H1 (cell line): ENCODE data around the gene PNMA6A.

Source experiments
- ASH2L ChIP-seq: fragments of 200-600, 300-600 bp; sonication (generic); IDR thresholded peaks from one replicate; pipeline ENCODE4 v1.7.1; 2017; ENCODE audit warnings: low read length
- CBX5 ChIP-seq: fragments of 300-800, 300-1000 bp; sonication (generic); IDR thresholded peaks from 2 replicates; pipeline ENCODE4 v1.7.1; 2016; ENCODE audit warnings: antibody characterized with exemption, low read length, low read depth
- JUN ChIP-seq: IDR thresholded peaks from 2 replicates; pipeline ENCODE4 v1.6.1; 2011; ENCODE audit warnings: low read depth, mild to moderate bottlenecking, improper control_type of control experiment, low read length
- NRF1 ChIP-seq: IDR thresholded peaks from 2 replicates; pipeline ENCODE4 v1.6.1; 2011; ENCODE audit warnings: mild to moderate bottlenecking, low read depth, low read length, improper control_type of control experiment
- PHF8 ChIP-seq: fragments of 200-600 bp; sonication (generic); conservative IDR thresholded peaks from 2 replicates; pipeline ENCODE4 v1.7.1; 2012; ENCODE audit warnings: low read depth, mild to moderate bottlenecking, inconsistent platforms, low read length, moderate library complexity
- TF ChIP-seq, protein P1 (sequence below), 3 experiments: IDR thresholded peaks; 1 replicate in 2 of 3; 2 replicates in 1 of 3; pipeline versions ENCODE4 v1.5.1 to v1.6.1; 2011; ENCODE audit warnings: low read length in 3 of 3, mild to moderate bottlenecking in 3 of 3, inconsistent platforms in 2 of 3, low read depth in 1 of 3, moderate library complexity in 1 of 3; ENCODE audit not compliant: insufficient read depth in 1 of 3; ENCODE audit errors: control extremely low read depth in 1 of 3

- TF ChIP-seq, protein P1, sequence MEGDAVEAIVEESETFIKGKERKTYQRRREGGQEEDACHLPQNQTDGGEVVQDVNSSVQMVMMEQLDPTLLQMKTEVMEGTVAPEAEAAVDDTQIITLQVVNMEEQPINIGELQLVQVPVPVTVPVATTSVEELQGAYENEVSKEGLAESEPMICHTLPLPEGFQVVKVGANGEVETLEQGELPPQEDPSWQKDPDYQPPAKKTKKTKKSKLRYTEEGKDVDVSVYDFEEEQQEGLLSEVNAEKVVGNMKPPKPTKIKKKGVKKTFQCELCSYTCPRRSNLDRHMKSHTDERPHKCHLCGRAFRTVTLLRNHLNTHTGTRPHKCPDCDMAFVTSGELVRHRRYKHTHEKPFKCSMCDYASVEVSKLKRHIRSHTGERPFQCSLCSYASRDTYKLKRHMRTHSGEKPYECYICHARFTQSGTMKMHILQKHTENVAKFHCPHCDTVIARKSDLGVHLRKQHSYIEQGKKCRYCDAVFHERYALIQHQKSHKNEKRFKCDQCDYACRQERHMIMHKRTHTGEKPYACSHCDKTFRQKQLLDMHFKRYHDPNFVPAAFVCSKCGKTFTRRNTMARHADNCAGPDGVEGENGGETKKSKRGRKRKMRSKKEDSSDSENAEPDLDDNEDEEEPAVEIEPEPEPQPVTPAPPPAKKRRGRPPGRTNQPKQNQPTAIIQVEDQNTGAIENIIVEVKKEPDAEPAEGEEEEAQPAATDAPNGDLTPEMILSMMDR (IDR thresholded peaks at IDR 0.05; ENCODE audit: control extremely low read depth in 1 of 3, insufficient read depth in 1 of 3, low read depth in 1 of 3, low read length in 3 of 3), result no peak
- TF ChIP-seq CBX5, result no peak
- no peak for TF ChIP-seq JUN
- TF ChIP-seq ASH2L, result no peak
- no peak for TF ChIP-seq PHF8
- no peak for TF ChIP-seq NRF1
Observed at GRCh38 chrX:153052534-153052933, 19.7 kb upstream of the PNMA6A start.
